ENCODE data around the gene ARL6IP5.

- TF ChIP-seq EZH2phosphoT487 (IDR thresholded peaks at IDR 0.05; ENCODE audit: borderline replicate concordance) (no peak), ZBTB33 (IDR thresholded peaks at IDR 0.05; ENCODE audit: extremely low read depth, insufficient replicate concordance, low read length) (no peak), POLR2A (IDR thresholded peaks at IDR 0.05; ENCODE audit: borderline replicate concordance, extremely low read depth, insufficient read depth, insufficient read length) (no peak), POLR2AphosphoS5 (IDR thresholded peaks at IDR 0.05; ENCODE audit: low read depth, low read length) (no peak), SRF (IDR thresholded peaks at IDR 0.05; ENCODE audit: low read depth) (no peak), REST (IDR thresholded peaks at IDR 0.05; ENCODE audit: low read depth) (no peak), EGR1 (IDR thresholded peaks at IDR 0.05; ENCODE audit: low read depth) (no peak), SIN3A (IDR thresholded peaks at IDR 0.05; ENCODE audit: low read depth) (no peak)
- TF ChIP-seq, protein P1, sequence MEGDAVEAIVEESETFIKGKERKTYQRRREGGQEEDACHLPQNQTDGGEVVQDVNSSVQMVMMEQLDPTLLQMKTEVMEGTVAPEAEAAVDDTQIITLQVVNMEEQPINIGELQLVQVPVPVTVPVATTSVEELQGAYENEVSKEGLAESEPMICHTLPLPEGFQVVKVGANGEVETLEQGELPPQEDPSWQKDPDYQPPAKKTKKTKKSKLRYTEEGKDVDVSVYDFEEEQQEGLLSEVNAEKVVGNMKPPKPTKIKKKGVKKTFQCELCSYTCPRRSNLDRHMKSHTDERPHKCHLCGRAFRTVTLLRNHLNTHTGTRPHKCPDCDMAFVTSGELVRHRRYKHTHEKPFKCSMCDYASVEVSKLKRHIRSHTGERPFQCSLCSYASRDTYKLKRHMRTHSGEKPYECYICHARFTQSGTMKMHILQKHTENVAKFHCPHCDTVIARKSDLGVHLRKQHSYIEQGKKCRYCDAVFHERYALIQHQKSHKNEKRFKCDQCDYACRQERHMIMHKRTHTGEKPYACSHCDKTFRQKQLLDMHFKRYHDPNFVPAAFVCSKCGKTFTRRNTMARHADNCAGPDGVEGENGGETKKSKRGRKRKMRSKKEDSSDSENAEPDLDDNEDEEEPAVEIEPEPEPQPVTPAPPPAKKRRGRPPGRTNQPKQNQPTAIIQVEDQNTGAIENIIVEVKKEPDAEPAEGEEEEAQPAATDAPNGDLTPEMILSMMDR (IDR thresholded peaks at IDR 0.05 in 2 of 3, conservative IDR thresholded peaks at IDR 0.05 in 1 of 3; ENCODE audit: borderline replicate concordance in 1 of 3, insufficient read depth in 1 of 3, low read depth in 2 of 3, low read length in 2 of 3), result no peak
Observed at GRCh38 chr3:69119681-69120080, 34.9 kb downstream of the ARL6IP5 start.

All from HCT116 (cell line).